Eye (tissue), 1 donor: ENCODE results near the gene SRSF10.
A peak's percentile ranks its signal among the peaks of the same experiment; 100 is the strongest.
"Not testable (repeated sequence)": the region's sequence is repeated elsewhere in the genome, so short reads cannot be mapped to it uniquely, and the experiment has no call there.

Source experiments
- DNase-seq: peaks from one replicate; pipeline ENCODE4 v3.0.0-alpha.2; 2015

SRSF10 gene

GRCh38 chr1:23996700-23997229 is 16.6 kb upstream of the SRSF10 start:
- no peak for DNase-seq

GRCh38 chr1:23995431-23995837 is 15.3 kb upstream of the SRSF10 start:
- DNase-seq: no peak

- not testable (repeated sequence) for DNase-seq
These were observed 11.9 kb upstream of the SRSF10 start for GRCh38 chr1:23992011-23992410.

- DNase-seq: no peak
These were observed 9.1 kb upstream of the SRSF10 start for GRCh38 chr1:23989263-23989662.

GRCh38 chr1:23987038-23987437 is 6.9 kb upstream of the SRSF10 start:
- DNase-seq: not testable (repeated sequence)

- DNase-seq: peak; percentile 77
These were observed 4.5 kb upstream of the SRSF10 start for GRCh38 chr1:23984417-23985186.

- DNase-seq: no peak
These were observed 572 bp upstream of the SRSF10 start for GRCh38 chr1:23980728-23981070.

GRCh38 chr1:23979387-23979880 is 693 bp downstream of the SRSF10 start:
- DNase-seq: no peak

GRCh38 chr1:23978805-23979204 is 1.3 kb downstream of the SRSF10 start:
- peak; percentile 27 for DNase-seq

GRCh38 chr1:23977854-23978191 is 2.3 kb downstream of the SRSF10 start:
- no peak for DNase-seq

GRCh38 chr1:23977187-23977853 is 2.8 kb downstream of the SRSF10 start:
- no peak for DNase-seq

- DNase-seq: no peak
These were observed 12.3 kb downstream of the SRSF10 start for GRCh38 chr1:23967871-23968270.

- no peak for DNase-seq
These were observed 13.1 kb downstream of the SRSF10 start for GRCh38 chr1:23966973-23967493.

GRCh38 chr1:23964790-23965740 is 15.1 kb downstream of the SRSF10 start:
- DNase-seq: no peak

- DNase-seq: no peak
These were observed 15.9 kb downstream of the SRSF10 start for GRCh38 chr1:23964235-23964668.

- no peak for DNase-seq
These were observed 16.4 kb downstream of the SRSF10 start for GRCh38 chr1:23963617-23964234.

GRCh38 chr1:23960291-23961020 is 19.7 kb downstream of the SRSF10 start:
- no peak for DNase-seq

GRCh38 chr1:23959461-23960290 is 20.5 kb downstream of the SRSF10 start, which contains the start of gene PNRC2:
PNRC2 (plus strand) TSS chr1:23959828; CDS start chr1:23961458, 1,630 bp downstream.
- DNase-seq: peak; percentile 98

GRCh38 chr1:23958810-23959460 is 21.2 kb downstream of the SRSF10 start:
- DNase-seq: peak; percentile 91
